Subcutaneous abdominal adipose tissue (tissue), 5 donors: ENCODE results near the gene TRABD2B.

Experiments
- H3K27ac ChIP-seq: one replicate; pipeline ENCODE4 v1.7.0; 2013; ENCODE audit warnings: low read depth, mild to moderate bottlenecking, inconsistent platforms, low read length, moderate library complexity
- H3K27me3 ChIP-seq, 5 donors: one replicate each; pipeline ENCODE4 v1.7.0; 2013; ENCODE audit warnings: low read length in 5 of 5, inconsistent platforms in 1 of 5; ENCODE audit not compliant: control insufficient read depth in 5 of 5, insufficient read depth in 4 of 5
- H3K36me3 ChIP-seq, 5 donors: one replicate each; pipeline ENCODE4 v1.7.0; 2013; ENCODE audit warnings: low read length in 5 of 5; ENCODE audit not compliant: control insufficient read depth in 5 of 5, insufficient read depth in 5 of 5
- H3K4me1 ChIP-seq, 5 donors: one replicate each; pipeline ENCODE4 v1.7.0; 2013; ENCODE audit warnings: low read length in 5 of 5, mild to moderate bottlenecking in 3 of 5, moderate library complexity in 1 of 5; ENCODE audit not compliant: control insufficient read depth in 5 of 5, insufficient read depth in 5 of 5
- H3K4me3 ChIP-seq, 5 donors: one replicate each; pipeline ENCODE4 v1.7.0; 2013; ENCODE audit warnings: low read length in 5 of 5, low read depth in 1 of 5
- H3K9ac ChIP-seq, 5 donors: one replicate each; pipeline ENCODE4 v1.7.0; 2013; ENCODE audit warnings: low read length in 5 of 5, mild to moderate bottlenecking in 4 of 5, moderate library complexity in 3 of 5
- H3K9me3 ChIP-seq, 5 donors: one replicate each; pipeline ENCODE4 v1.7.0; 2013; ENCODE audit warnings: low read length in 5 of 5; ENCODE audit not compliant: control insufficient read depth in 5 of 5
- donor health status: healthy.
- donor health status: healthy.
- donor health status: healthy.
- donor health status: healthy.
- donor health status: healthy.

Gene TRABD2B

DNA sequence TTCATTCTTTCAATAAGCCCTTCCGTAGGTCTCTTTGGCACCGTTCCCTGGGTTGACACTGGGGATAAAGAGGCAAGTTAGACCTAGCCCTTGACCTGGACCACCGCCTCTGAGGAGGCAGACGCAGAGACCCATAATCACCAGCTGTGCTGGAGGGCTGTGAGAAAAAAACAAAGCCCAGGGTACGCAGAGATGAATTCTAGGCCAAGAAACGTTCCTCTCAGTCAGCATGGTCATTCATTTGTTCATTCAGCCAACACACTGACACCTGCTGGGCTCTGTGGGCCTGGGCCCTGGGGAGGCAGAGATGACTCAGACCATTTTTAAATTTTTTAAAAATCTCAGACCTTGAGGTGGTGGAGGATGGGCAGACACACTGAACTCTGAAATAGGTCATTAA is 26.3 kb upstream of the TRABD2B start:
- H3K4me1 ChIP-seq: peaks cover 0 to 5% (median 0%) of the 10 kb centered on the region in 5 donors
- H3K27me3 ChIP-seq: peaks cover 0 to 7% (median 0%) of the 10 kb centered on the region in 5 donors
- no peak overlapping the region for H3K27ac ChIP-seq

DNA sequence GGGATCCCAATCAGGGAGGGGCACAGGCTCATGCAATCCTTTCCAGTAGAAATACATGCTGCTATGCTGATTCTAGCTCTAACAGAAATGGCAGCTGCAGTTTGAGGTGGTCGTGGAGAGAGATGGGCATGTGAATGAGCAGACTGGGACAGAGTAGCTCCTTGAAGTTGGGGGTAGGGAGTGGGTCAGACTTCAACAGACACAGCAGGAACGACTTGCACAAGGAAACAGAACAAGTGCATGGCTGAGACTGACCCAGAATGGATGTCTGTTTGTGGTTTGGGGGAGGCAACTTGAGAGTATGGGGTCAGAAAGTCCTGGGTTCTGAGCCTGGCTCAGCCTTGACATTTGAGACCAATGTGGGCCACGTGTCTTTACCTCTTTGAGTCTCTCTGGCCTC is 25.1 kb upstream of the TRABD2B start:
- Histone ChIP-seq H3K9me3 (no peaks in the 10 kb centered on the region), H3K4me3 (no peak overlapping the region), H3K4me1 (peaks cover 0 to 6% (median 0%) of the 10 kb centered on the region in 5 donors), H3K27ac (no peak overlapping the region), H3K36me3 (no peaks in the 10 kb centered on the region), H3K27me3 (peaks cover 0 to 10% (median 0%) of the 10 kb centered on the region in 5 donors), H3K9ac (no peak overlapping the region)

More for the DNA sequence above, 26.3 kb upstream of the TRABD2B start:
- Histone ChIP-seq H3K36me3 (no peaks in the 10 kb centered on the region), H3K9me3 (no peaks in the 10 kb centered on the region), H3K9ac (no peak overlapping the region), H3K4me3 (no peak overlapping the region)

DNA sequence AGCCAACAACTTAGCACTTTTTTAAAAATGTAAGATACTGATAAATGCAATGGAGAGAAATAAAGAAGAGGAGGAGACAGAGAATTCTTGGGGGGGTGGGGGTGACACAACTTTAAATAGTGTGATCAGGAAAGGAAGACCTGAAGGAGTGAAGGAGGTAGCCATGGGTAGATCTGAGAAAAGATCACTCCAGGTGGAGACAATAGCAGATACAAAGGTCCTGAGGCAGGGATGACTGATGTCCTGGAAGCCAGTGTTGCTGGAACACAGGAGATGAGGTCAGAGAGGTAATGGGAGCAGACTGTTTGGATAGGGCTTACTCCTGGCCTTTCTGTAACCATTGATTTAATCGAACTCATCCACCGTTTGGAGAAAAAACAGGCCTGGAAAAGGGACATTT is 24.6 kb upstream of the TRABD2B start:
- no peaks in the 10 kb centered on the region for H3K36me3 ChIP-seq
- H3K9me3 ChIP-seq: no peaks in the 10 kb centered on the region
- H3K4me3 ChIP-seq: no peak overlapping the region
- no peak overlapping the region for H3K9ac ChIP-seq
- H3K4me1 ChIP-seq: peaks cover 0 to 8% (median 0%) of the 10 kb centered on the region in 5 donors
- H3K27ac ChIP-seq: no peak overlapping the region
- peaks cover 0 to 10% (median 0%) of the 10 kb centered on the region in 5 donors for H3K27me3 ChIP-seq

DNA sequence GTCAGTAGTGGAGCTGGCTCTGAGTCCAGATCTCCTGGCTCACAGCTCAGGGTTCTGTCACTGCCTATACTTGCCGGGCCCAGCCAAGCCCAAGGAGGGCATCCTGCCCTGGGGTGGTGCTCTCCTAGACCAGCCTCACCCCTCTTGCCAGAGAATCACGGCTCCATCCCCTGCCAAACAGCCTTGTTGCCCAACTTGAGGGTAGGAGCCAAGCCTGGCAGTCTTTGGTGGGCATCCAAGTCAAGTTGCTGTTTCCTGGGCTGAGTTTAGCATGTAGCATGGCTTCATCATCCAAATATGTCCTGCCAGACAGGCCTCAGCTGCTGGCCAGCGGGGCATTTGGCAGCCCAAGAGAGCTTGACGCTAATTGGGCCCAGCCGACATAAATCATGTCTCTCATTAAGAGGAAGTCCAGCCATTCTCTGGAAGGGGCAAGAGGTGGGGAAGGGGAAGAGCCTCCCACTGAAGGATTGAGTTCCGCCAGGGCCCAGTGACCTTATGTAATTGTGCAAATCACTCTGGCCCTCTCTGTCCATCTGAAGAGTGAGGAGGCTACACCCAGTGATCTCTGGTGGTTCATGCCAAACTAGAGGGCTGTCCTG is 22.6 kb upstream of the TRABD2B start:
- no peak overlapping the region for H3K4me3 ChIP-seq

DNA sequence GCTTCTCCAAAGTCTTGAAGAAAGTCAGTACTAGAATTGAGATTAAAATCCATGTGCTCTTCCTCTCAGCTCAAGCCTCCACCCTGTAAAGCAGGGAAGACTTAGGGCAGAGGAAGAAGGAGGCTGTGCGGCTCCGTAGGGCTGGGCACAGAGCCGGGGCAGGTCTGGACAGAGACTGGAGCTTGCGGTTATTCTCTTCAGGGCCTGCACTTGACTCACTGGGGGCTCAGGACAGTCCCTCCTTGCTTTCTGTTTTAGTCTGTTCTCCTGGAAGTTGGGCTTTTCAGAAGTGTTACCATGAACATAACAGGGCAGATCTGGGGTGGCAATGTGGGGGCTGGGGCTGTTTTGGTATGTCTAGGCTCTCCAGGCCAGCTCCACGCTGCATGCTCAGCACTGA is 21.6 kb upstream of the TRABD2B start:
- H3K9ac ChIP-seq: no peak overlapping the region
- no peaks in the 10 kb centered on the region for H3K36me3 ChIP-seq
- peaks cover 0 to 10% (median 0%) of the 10 kb centered on the region in 5 donors for H3K27me3 ChIP-seq
- H3K9me3 ChIP-seq: no peaks in the 10 kb centered on the region
- peaks cover 0 to 12% (median 0%) of the 10 kb centered on the region in 5 donors for H3K4me1 ChIP-seq
- no peak overlapping the region for H3K27ac ChIP-seq
- no peak overlapping the region for H3K4me3 ChIP-seq

More for the DNA sequence above, 22.6 kb upstream of the TRABD2B start:
- H3K27me3 ChIP-seq: peaks cover 0 to 10% (median 0%) of the 10 kb centered on the region in 5 donors
- H3K27ac ChIP-seq: no peak overlapping the region
- no peaks in the 10 kb centered on the region for H3K36me3 ChIP-seq
- H3K9me3 ChIP-seq: no peaks in the 10 kb centered on the region
- H3K4me1 ChIP-seq: peaks cover 0 to 12% (median 0%) of the 10 kb centered on the region in 5 donors
- no peak overlapping the region for H3K9ac ChIP-seq

DNA sequence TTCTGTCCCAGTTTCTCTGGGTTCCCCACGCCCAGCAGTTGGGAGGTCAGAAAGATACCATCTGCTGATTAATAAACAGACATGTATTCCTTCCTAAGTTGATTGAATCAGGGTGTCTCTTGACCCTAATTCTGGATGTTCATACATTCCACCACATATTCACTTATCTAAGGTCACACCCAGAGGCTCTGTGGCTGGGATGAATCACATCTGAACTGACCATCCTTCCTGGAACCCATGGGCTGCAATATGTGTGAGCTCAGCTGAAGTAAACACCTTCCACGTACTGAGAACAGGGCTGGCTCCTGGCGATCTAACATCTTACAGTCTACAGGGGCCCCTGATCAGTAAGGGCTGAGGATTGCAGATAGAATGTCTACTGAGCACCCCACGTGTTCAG is 20.5 kb upstream of the TRABD2B start:
- Histone ChIP-seq H3K36me3 (no peaks in the 10 kb centered on the region), H3K27me3 (peaks cover 0 to 9% (median 0%) of the 10 kb centered on the region in 5 donors), H3K27ac (no peak overlapping the region), H3K4me1 (peaks cover 0 to 12% (median 0%) of the 10 kb centered on the region in 5 donors), H3K9ac (no peak overlapping the region), H3K9me3 (no peaks in the 10 kb centered on the region), H3K4me3 (no peak overlapping the region)

DNA sequence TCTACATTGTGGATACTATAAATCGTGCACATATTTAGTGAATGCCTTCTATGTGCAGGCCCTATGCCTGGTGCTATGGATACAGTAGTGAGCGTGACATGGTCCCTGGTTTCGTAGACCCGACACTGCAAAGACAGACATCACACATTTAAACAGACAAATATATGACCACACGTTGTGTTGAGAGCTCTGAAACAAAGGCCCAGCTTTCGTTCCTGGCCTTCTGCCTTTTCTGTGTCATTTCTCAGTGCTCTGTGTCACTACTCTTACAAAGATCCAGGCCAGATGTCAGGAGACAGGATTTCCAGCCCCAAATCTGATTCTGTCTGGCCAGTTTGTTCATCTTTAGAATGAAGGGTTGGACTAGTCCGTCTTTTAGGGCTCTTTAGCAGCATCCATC is 19.3 kb upstream of the TRABD2B start:
- Histone ChIP-seq H3K4me1 (peaks cover 0 to 12% (median 0%) of the 10 kb centered on the region in 5 donors), H3K36me3 (no peaks in the 10 kb centered on the region), H3K27ac (no peak overlapping the region), H3K27me3 (peaks cover 0 to 3% (median 0%) of the 10 kb centered on the region in 5 donors), H3K4me3 (no peak overlapping the region), H3K9ac (no peak overlapping the region), H3K9me3 (no peaks in the 10 kb centered on the region)

DNA sequence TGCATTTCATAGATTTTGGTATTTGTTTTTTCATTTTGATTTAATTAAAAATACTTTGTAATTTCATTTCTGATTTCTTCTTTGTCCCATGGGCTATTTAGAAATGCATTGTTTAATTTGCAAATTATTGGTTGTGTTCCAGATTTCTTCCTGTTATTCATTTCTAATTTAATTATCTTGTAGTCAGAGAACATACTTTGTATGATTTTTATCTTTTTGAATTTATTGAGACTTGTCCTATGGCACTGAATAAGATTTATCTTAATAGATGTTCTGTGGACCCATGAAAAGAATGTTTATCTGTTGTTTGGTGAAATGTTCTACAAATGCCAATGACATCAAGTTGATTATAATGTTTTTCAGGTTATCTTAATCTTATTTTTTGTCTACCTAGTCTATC is 16.1 kb upstream of the TRABD2B start:
- Histone ChIP-seq H3K4me1 (peaks cover 0 to 12% (median 0%) of the 10 kb centered on the region in 5 donors), H3K36me3 (no peaks in the 10 kb centered on the region), H3K4me3 (no peak overlapping the region), H3K27ac (no peak overlapping the region), H3K27me3 (peaks cover 0 to 3% (median 0%) of the 10 kb centered on the region in 5 donors), H3K9ac (no peak overlapping the region), H3K9me3 (no peaks in the 10 kb centered on the region)

DNA sequence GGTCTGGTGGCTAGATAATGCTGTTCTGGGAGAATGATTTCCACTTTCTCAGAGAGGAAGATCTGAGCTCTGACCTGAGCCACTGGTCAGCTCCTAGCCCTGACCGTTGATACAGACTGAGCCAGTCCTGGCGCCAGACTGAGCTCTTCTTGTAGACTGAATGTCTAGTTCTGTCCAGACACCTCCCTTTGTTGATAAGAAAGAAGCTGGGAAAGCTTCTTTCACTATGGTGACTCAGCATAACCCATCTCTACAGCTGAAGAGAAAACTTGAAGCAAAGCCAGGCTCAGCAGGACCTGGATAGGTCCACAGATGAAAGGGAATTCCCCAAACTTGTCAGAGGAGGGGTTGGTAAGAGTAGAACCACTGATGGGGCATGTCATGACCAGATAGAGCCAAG is 9.9 kb upstream of the TRABD2B start:
- no peaks in the 10 kb centered on the region for H3K4me1 ChIP-seq
- no peaks in the 10 kb centered on the region for H3K36me3 ChIP-seq
- H3K27me3 ChIP-seq: peaks cover 0 to 3% (median 0%) of the 10 kb centered on the region in 5 donors
- H3K27ac ChIP-seq: no peak overlapping the region
- H3K4me3 ChIP-seq: no peak overlapping the region
- no peaks in the 10 kb centered on the region for H3K9me3 ChIP-seq
- no peak overlapping the region for H3K9ac ChIP-seq

DNA sequence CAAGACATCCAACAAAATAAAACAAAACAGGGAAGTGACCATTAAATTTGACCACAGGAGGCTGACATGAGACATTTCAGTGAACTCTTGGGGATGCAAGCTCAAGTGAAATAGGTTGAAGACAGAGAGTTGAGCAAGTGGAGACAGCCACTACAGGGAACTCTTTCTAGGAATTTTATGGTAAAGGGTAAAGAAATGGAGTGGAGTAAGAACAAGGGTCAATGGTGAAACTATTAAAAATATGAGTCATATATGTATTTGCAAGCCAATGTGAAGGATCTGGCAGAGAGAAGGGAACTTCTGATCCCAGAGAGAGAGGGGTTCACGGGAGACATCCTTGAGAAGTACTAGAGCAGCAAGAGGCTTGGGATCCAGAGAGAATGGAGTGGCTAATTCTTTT is 9.1 kb upstream of the TRABD2B start:
- H3K27ac ChIP-seq: no peak overlapping the region
- H3K27me3 ChIP-seq: peaks cover 0 to 5% (median 0%) of the 10 kb centered on the region in 5 donors
- no peak overlapping the region for H3K9ac ChIP-seq
- no peaks in the 10 kb centered on the region for H3K9me3 ChIP-seq
- no peaks in the 10 kb centered on the region for H3K4me1 ChIP-seq
- H3K36me3 ChIP-seq: no peaks in the 10 kb centered on the region
- no peak overlapping the region for H3K4me3 ChIP-seq
